ENCODE data around the gene ZBTB8OS.

Gene ZBTB8OS

GRCh38 chr1:32683397-32683796 lies 33.0 kb upstream of the ZBTB8OS start:
- Histone ChIP-seq H2BK5ac (ENCODE audit: low read length) (no peak overlapping the region), H3K36me3 (replicated peaks in 1 of 2; ENCODE audit: control insufficient read depth in 2 of 2, insufficient read depth in 2 of 2, low read length in 2 of 2) (peaks cover 25 to 90% of the 10 kb centered on the region in 2 donors), H3K9ac (ENCODE audit: low read depth, low read length, poor library complexity) (no peak overlapping the region), H3K4me1 (ENCODE audit: control insufficient read depth in 2 of 2, insufficient read depth in 1 of 2, low read depth in 1 of 2, low read length in 2 of 2) (no peaks in the 10 kb centered on the region), H4K91ac (ENCODE audit: low read depth, low read length, poor library complexity) (no peak overlapping the region), H3K27me3 (ENCODE audit: control insufficient read depth in 3 of 3, insufficient read depth in 3 of 3, low read depth in 1 of 3, low read length in 3 of 3) (no peaks in the 10 kb centered on the region), H3K4ac (ENCODE audit: low read length) (no peak overlapping the region), H3K4me3 (ENCODE audit: low read length in 2 of 2) (no peak overlapping the region), H3K79me1 (ENCODE audit: low read depth, low read length) (no peaks in the 10 kb centered on the region), H2AK5ac (ENCODE audit: low read depth, low read length) (no peak overlapping the region), H3K14ac (ENCODE audit: low read length) (no peak overlapping the region), H2BK15ac (ENCODE audit: low read length) (no peak overlapping the region), H2AFZ (ENCODE audit: low read length) (no peak overlapping the region), H3K9me3 (replicated peaks in 1 of 2; ENCODE audit: control insufficient read depth in 2 of 2, insufficient read depth in 1 of 2, low read depth in 1 of 2, low read length in 2 of 2) (no peaks in the 10 kb centered on the region), H2BK120ac (ENCODE audit: low read depth, low read length) (no peak overlapping the region), H3K4me2 (ENCODE audit: insufficient read depth, low read length, poor library complexity, severe bottlenecking) (no peak overlapping the region), H3K23ac (ENCODE audit: low read depth, low read length, poor library complexity) (no peak overlapping the region), H3K27ac (replicated peaks; ENCODE audit: low read length) (no peak overlapping the region), H3K18ac (ENCODE audit: low read length) (no peak overlapping the region), H2BK12ac (ENCODE audit: low read length) (no peak overlapping the region), H4K8ac (ENCODE audit: low read depth, low read length) (no peak overlapping the region)
- DNase-seq (ENCODE audit: low spot score) = no peak
- no CpG with 5 or more reads among the region's 3 CpGs for WGBS, 2 donors (ENCODE audit: extremely low coverage in 2 of 2, insufficient read length in 2 of 2, insufficient replicate concordance in 1 of 2)

DNA sequence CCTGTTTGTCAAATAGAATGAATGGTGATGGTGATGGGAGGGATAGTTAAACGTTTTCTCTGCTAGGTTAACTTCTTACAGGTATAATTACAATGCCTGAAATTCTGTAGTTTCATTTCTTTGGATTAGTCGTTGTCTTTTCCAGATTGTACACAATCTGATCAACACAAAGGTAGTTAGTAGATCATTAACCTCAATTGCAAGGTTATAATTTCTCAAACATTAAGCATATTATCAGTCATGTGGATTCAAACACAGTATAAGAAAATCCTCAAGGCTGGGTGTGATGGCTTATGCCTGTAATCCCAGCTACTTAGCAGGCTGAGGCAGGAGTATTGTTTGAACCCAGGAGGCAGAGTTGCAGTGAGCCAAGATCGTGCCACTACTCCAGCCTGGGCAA lies 31.6 kb upstream of the ZBTB8OS start:
- no peak overlapping the region for H4K91ac ChIP-seq (ENCODE audit: low read depth, low read length, poor library complexity)
- no peak overlapping the region for H2AK5ac ChIP-seq (ENCODE audit: low read depth, low read length)
- no peak overlapping the region for H3K9ac ChIP-seq (ENCODE audit: low read depth, low read length, poor library complexity)
- H3K18ac ChIP-seq (ENCODE audit: low read length) = no peak overlapping the region
- no peak overlapping the region for H3K4me2 ChIP-seq (ENCODE audit: insufficient read depth, low read length, poor library complexity, severe bottlenecking)
- no CpG with 5 or more reads among the region's 3 CpGs for WGBS, 2 donors (ENCODE audit: extremely low coverage in 2 of 2, insufficient read length in 2 of 2, insufficient replicate concordance in 1 of 2)
- H3K9me3 ChIP-seq (replicated peaks in 1 of 2; ENCODE audit: control insufficient read depth in 2 of 2, insufficient read depth in 1 of 2, low read depth in 1 of 2, low read length in 2 of 2) = no peaks in the 10 kb centered on the region
- no peak overlapping the region for H2BK12ac ChIP-seq (ENCODE audit: low read length)
- H3K27me3 ChIP-seq (ENCODE audit: control insufficient read depth in 3 of 3, insufficient read depth in 3 of 3, low read depth in 1 of 3, low read length in 3 of 3) = no peaks in the 10 kb centered on the region
- H3K79me1 ChIP-seq (ENCODE audit: low read depth, low read length) = no peaks in the 10 kb centered on the region
- no peak overlapping the region for H4K8ac ChIP-seq (ENCODE audit: low read depth, low read length)
- H3K4ac ChIP-seq (ENCODE audit: low read length) = no peak overlapping the region
- DNase-seq (ENCODE audit: low spot score) = no peak
- H2BK5ac ChIP-seq (ENCODE audit: low read length) = no peak overlapping the region
- H3K4me3 ChIP-seq (ENCODE audit: low read length in 2 of 2) = no peak overlapping the region
- no peak overlapping the region for H3K27ac ChIP-seq (replicated peaks; ENCODE audit: low read length)
- H3K14ac ChIP-seq (ENCODE audit: low read length) = no peak overlapping the region
- H2BK120ac ChIP-seq (ENCODE audit: low read depth, low read length) = no peak overlapping the region
- H3K23ac ChIP-seq (ENCODE audit: low read depth, low read length, poor library complexity) = no peak overlapping the region
- H2AFZ ChIP-seq (ENCODE audit: low read length) = no peak overlapping the region
- no peaks in the 10 kb centered on the region for H3K4me1 ChIP-seq (ENCODE audit: control insufficient read depth in 2 of 2, insufficient read depth in 1 of 2, low read depth in 1 of 2, low read length in 2 of 2)
- H3K36me3 ChIP-seq (replicated peaks in 1 of 2; ENCODE audit: control insufficient read depth in 2 of 2, insufficient read depth in 2 of 2, low read length in 2 of 2) = peaks cover 33 to 99% of the 10 kb centered on the region in 2 donors
- no peak overlapping the region for H2BK15ac ChIP-seq (ENCODE audit: low read length)

GRCh38 chr1:32681509-32681908 lies 31.2 kb upstream of the ZBTB8OS start:
- Histone ChIP-seq H3K27ac (replicated peaks; ENCODE audit: low read length) (no peak overlapping the region), H2AFZ (ENCODE audit: low read length) (no peak overlapping the region), H3K23ac (ENCODE audit: low read depth, low read length, poor library complexity) (no peak overlapping the region), H4K8ac (ENCODE audit: low read depth, low read length) (no peak overlapping the region), H4K91ac (ENCODE audit: low read depth, low read length, poor library complexity) (no peak overlapping the region), H3K79me1 (ENCODE audit: low read depth, low read length) (no peaks in the 10 kb centered on the region), H3K36me3 (replicated peaks in 1 of 2; ENCODE audit: control insufficient read depth in 2 of 2, insufficient read depth in 2 of 2, low read length in 2 of 2) (peaks cover 37 to 100% of the 10 kb centered on the region in 2 donors), H3K4ac (ENCODE audit: low read length) (no peak overlapping the region), H3K9ac (ENCODE audit: low read depth, low read length, poor library complexity) (no peak overlapping the region), H3K14ac (ENCODE audit: low read length) (no peak overlapping the region), H2BK5ac (ENCODE audit: low read length) (no peak overlapping the region), H3K4me3 (ENCODE audit: low read length in 2 of 2) (no peak overlapping the region), H3K4me2 (ENCODE audit: insufficient read depth, low read length, poor library complexity, severe bottlenecking) (no peak overlapping the region), H3K27me3 (ENCODE audit: control insufficient read depth in 3 of 3, insufficient read depth in 3 of 3, low read depth in 1 of 3, low read length in 3 of 3) (no peaks in the 10 kb centered on the region), H2BK15ac (ENCODE audit: low read length) (no peak overlapping the region), H2AK5ac (ENCODE audit: low read depth, low read length) (no peak overlapping the region), H2BK12ac (ENCODE audit: low read length) (no peak overlapping the region), H3K9me3 (replicated peaks in 1 of 2; ENCODE audit: control insufficient read depth in 2 of 2, insufficient read depth in 1 of 2, low read depth in 1 of 2, low read length in 2 of 2) (no peaks in the 10 kb centered on the region), H3K18ac (ENCODE audit: low read length) (no peak overlapping the region), H2BK120ac (ENCODE audit: low read depth, low read length) (no peak overlapping the region), H3K4me1 (ENCODE audit: control insufficient read depth in 2 of 2, insufficient read depth in 1 of 2, low read depth in 1 of 2, low read length in 2 of 2) (no peaks in the 10 kb centered on the region)
- no peak for DNase-seq (ENCODE audit: low spot score)
- WGBS, 2 donors (ENCODE audit: extremely low coverage in 2 of 2, insufficient read length in 2 of 2, insufficient replicate concordance in 1 of 2) = no CpG with 5 or more reads among the region's 2 CpGs

DNA sequence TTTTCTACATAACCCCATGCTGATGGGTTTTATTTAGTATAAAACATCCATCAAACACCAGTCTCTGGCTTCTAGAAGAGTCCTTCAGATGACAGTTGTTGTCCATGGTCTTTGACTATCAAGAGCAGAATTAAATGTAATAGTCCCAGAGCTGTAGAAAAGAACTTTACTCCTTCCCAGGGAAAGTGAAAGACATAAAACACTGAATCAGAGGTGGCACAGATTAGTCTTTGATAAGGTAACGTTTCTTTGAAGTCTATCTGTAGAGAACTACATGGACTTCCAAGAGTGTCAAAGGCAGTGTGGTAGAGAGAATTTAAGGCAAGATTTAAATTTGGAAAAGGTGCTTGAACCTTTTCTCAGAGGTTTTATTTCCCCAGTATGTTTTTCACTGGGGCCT lies 30.3 kb upstream of the ZBTB8OS start:
- H2AK5ac ChIP-seq (ENCODE audit: low read depth, low read length) = no peak overlapping the region
- DNase-seq (ENCODE audit: low spot score) = no peak
- no peak overlapping the region for H3K4me3 ChIP-seq (ENCODE audit: low read length in 2 of 2)
- no peak overlapping the region for H3K18ac ChIP-seq (ENCODE audit: low read length)
- peaks cover 4% of the 10 kb centered on the region for H3K79me1 ChIP-seq (ENCODE audit: low read depth, low read length)
- peaks cover 36 to 100% of the 10 kb centered on the region in 2 donors for H3K36me3 ChIP-seq (replicated peaks in 1 of 2; ENCODE audit: control insufficient read depth in 2 of 2, insufficient read depth in 2 of 2, low read length in 2 of 2)
- no peak overlapping the region for H3K9ac ChIP-seq (ENCODE audit: low read depth, low read length, poor library complexity)
- H3K14ac ChIP-seq (ENCODE audit: low read length) = no peak overlapping the region
- H3K9me3 ChIP-seq (replicated peaks in 1 of 2; ENCODE audit: control insufficient read depth in 2 of 2, insufficient read depth in 1 of 2, low read depth in 1 of 2, low read length in 2 of 2) = no peaks in the 10 kb centered on the region
- H4K91ac ChIP-seq (ENCODE audit: low read depth, low read length, poor library complexity) = no peak overlapping the region
- H3K27ac ChIP-seq (replicated peaks; ENCODE audit: low read length) = no peak overlapping the region
- no peak overlapping the region for H2BK5ac ChIP-seq (ENCODE audit: low read length)
- H2BK15ac ChIP-seq (ENCODE audit: low read length) = no peak overlapping the region
- no peak overlapping the region for H2BK12ac ChIP-seq (ENCODE audit: low read length)
- H3K27me3 ChIP-seq (ENCODE audit: control insufficient read depth in 3 of 3, insufficient read depth in 3 of 3, low read depth in 1 of 3, low read length in 3 of 3) = no peaks in the 10 kb centered on the region
- no peak overlapping the region for H4K8ac ChIP-seq (ENCODE audit: low read depth, low read length)
- no peak overlapping the region for H2BK120ac ChIP-seq (ENCODE audit: low read depth, low read length)
- no peak overlapping the region for H2AFZ ChIP-seq (ENCODE audit: low read length)
- no peaks in the 10 kb centered on the region for H3K4me1 ChIP-seq (ENCODE audit: control insufficient read depth in 2 of 2, insufficient read depth in 1 of 2, low read depth in 1 of 2, low read length in 2 of 2)
- WGBS, 2 donors (ENCODE audit: extremely low coverage in 2 of 2, insufficient read length in 2 of 2, insufficient replicate concordance in 1 of 2) = no CpG with 5 or more reads among the region's 1 CpG
- H3K4ac ChIP-seq (ENCODE audit: low read length) = no peak overlapping the region
- H3K4me2 ChIP-seq (ENCODE audit: insufficient read depth, low read length, poor library complexity, severe bottlenecking) = no peak overlapping the region
- no peak overlapping the region for H3K23ac ChIP-seq (ENCODE audit: low read depth, low read length, poor library complexity)
